ENCODE measurements around the gene OPHN1. TPM values are rescaled to one million over a fixed set of nuclear protein-coding genes. Genes with fewer than 3 reads are reported as not detected.
A peak's percentile ranks its signal among the peaks of the same experiment; 100 is the strongest.

Gene OPHN1
- total RNA-seq, 1 experiment from 2014 or later, result 3.9 TPM

- in situ Hi-C loops (cut with HindIII; ENCODE audit: low sequenced_read_pairs), result no loop called here
- no peak for DNase-seq (ENCODE audit: low spot score)
Observed at GRCh38 chrX:68195561-68195960, 237.7 kb downstream of the OPHN1 start.

GRCh38 chrX:68193786-68194185 is 239.5 kb downstream of the OPHN1 start:
- in situ Hi-C loops (cut with HindIII; ENCODE audit: low sequenced_read_pairs), result no loop called here
- DNase-seq (ENCODE audit: low spot score), result no peak

- DNase-seq (ENCODE audit: low spot score), result no peak
- in situ Hi-C loops (cut with HindIII; ENCODE audit: low sequenced_read_pairs), result no loop called here
Observed at GRCh38 chrX:68193234-68193633, 240.1 kb downstream of the OPHN1 start.

GRCh38 chrX:68190799-68191198 is 242.5 kb downstream of the OPHN1 start:
- in situ Hi-C loops (cut with HindIII; ENCODE audit: low sequenced_read_pairs), result no loop called here
- DNase-seq (ENCODE audit: low spot score), result no peak

- no peak for DNase-seq (ENCODE audit: low spot score)
- in situ Hi-C loops (cut with HindIII; ENCODE audit: low sequenced_read_pairs), result no loop called here
Observed at GRCh38 chrX:68186552-68187262, 246.6 kb downstream of the OPHN1 start.

GRCh38 chrX:68185161-68185560 is 248.1 kb downstream of the OPHN1 start:
- in situ Hi-C loops (cut with HindIII; ENCODE audit: low sequenced_read_pairs), result no loop called here
- DNase-seq (ENCODE audit: low spot score), result no peak

- in situ Hi-C loops (cut with HindIII; ENCODE audit: low sequenced_read_pairs), result no loop called here
- DNase-seq (ENCODE audit: low spot score), result no peak
Observed at GRCh38 chrX:68183612-68184214, 249.6 kb downstream of the OPHN1 start.

GRCh38 chrX:68180579-68180978 is 252.7 kb downstream of the OPHN1 start:
- no peak for DNase-seq (ENCODE audit: low spot score)
- in situ Hi-C loops (cut with HindIII; ENCODE audit: low sequenced_read_pairs), result no loop called here

- in situ Hi-C loops (cut with HindIII; ENCODE audit: low sequenced_read_pairs), result no loop called here
Observed at GRCh38 chrX:68179355-68179754, 253.9 kb downstream of the OPHN1 start.

GRCh38 chrX:68177542-68177941 is 255.8 kb downstream of the OPHN1 start:
- no peak for DNase-seq (ENCODE audit: low spot score)
- in situ Hi-C loops (cut with HindIII; ENCODE audit: low sequenced_read_pairs), result no loop called here

More at GRCh38 chrX:68179355-68179754, 253.9 kb downstream of the OPHN1 start:
- no peak for DNase-seq (ENCODE audit: low spot score)

- in situ Hi-C loops (cut with HindIII; ENCODE audit: low sequenced_read_pairs), result no loop called here
- no peak for DNase-seq (ENCODE audit: low spot score)
Observed at GRCh38 chrX:68175562-68175961, 257.7 kb downstream of the OPHN1 start.

GRCh38 chrX:68163441-68163840 is 269.9 kb downstream of the OPHN1 start:
- in situ Hi-C loops (cut with HindIII; ENCODE audit: low sequenced_read_pairs), result no loop called here
- DNase-seq (ENCODE audit: low spot score), result no peak

- no peak for DNase-seq (ENCODE audit: low spot score)
- in situ Hi-C loops (cut with HindIII; ENCODE audit: low sequenced_read_pairs), result no loop called here
Observed at GRCh38 chrX:68147848-68148247, 285.4 kb downstream of the OPHN1 start.

- in situ Hi-C loops (cut with HindIII; ENCODE audit: low sequenced_read_pairs), result no loop called here
- DNase-seq (ENCODE audit: low spot score), result peak; percentile 29
Observed at GRCh38 chrX:68146054-68146453, 287.2 kb downstream of the OPHN1 start.

- in situ Hi-C loops (cut with HindIII; ENCODE audit: low sequenced_read_pairs), result no loop called here
- no peak for DNase-seq (ENCODE audit: low spot score)
Observed at GRCh38 chrX:68139791-68140190, 293.5 kb downstream of the OPHN1 start.

GRCh38 chrX:68133181-68133580 is 300.1 kb downstream of the OPHN1 start:
- in situ Hi-C loops (cut with HindIII; ENCODE audit: low sequenced_read_pairs), result no loop called here
- DNase-seq (ENCODE audit: low spot score), result no peak

- no peak for DNase-seq (ENCODE audit: low spot score)
- in situ Hi-C loops (cut with HindIII; ENCODE audit: low sequenced_read_pairs), result no loop called here
Observed at GRCh38 chrX:68132749-68133148, 300.5 kb downstream of the OPHN1 start.

GRCh38 chrX:68121835-68122234 is 311.5 kb downstream of the OPHN1 start:
- no peak for DNase-seq (ENCODE audit: low spot score)
- in situ Hi-C loops (cut with HindIII; ENCODE audit: low sequenced_read_pairs), result no loop called here

- DNase-seq (ENCODE audit: low spot score), result no peak
- in situ Hi-C loops (cut with HindIII; ENCODE audit: low sequenced_read_pairs), result no loop called here
Observed at GRCh38 chrX:68121371-68121770, 311.9 kb downstream of the OPHN1 start.

- in situ Hi-C loops (cut with HindIII; ENCODE audit: low sequenced_read_pairs), result no loop called here
Observed at GRCh38 chrX:68115371-68115770, 317.9 kb downstream of the OPHN1 start.

GRCh38 chrX:68114573-68115129 is 318.6 kb downstream of the OPHN1 start:
- peak; percentile 50 for DNase-seq (ENCODE audit: low spot score)
- in situ Hi-C loops (cut with HindIII; ENCODE audit: low sequenced_read_pairs), result no loop called here

More at GRCh38 chrX:68115371-68115770, 317.9 kb downstream of the OPHN1 start:
- no peak for DNase-seq (ENCODE audit: low spot score)
